ENCODE results near the gene PRKAR1B.

Gene PRKAR1B

GRCh38 chr7:676972-677385 is 50.1 kb downstream of the PRKAR1B start:
- peaks cover 0 to 8% of the 10 kb centered on the region in 2 donors for H3K9me3 ChIP-seq (replicated peaks in 1 of 2; ENCODE audit: control insufficient read depth in 2 of 2, insufficient read depth in 1 of 2, low read depth in 1 of 2, low read length in 2 of 2)
- no peak overlapping the region for H3K9ac ChIP-seq (ENCODE audit: low read depth, low read length, poor library complexity)
- H4K91ac ChIP-seq (ENCODE audit: low read depth, low read length, poor library complexity): no peak overlapping the region
- H2AK5ac ChIP-seq (ENCODE audit: low read depth, low read length): no peak overlapping the region
- no peak overlapping the region for H2BK15ac ChIP-seq (ENCODE audit: low read length)
- H3K4me3 ChIP-seq (ENCODE audit: low read length in 2 of 2): peak overlapping the region in 1 of 2 donors; percentile 62
- no peak overlapping the region for H3K4me2 ChIP-seq (ENCODE audit: insufficient read depth, low read length, poor library complexity, severe bottlenecking)
- no peak overlapping the region for H2BK120ac ChIP-seq (ENCODE audit: low read depth, low read length)
- no peak overlapping the region for H3K4ac ChIP-seq (ENCODE audit: low read length)
- H2BK5ac ChIP-seq (ENCODE audit: low read length): no peak overlapping the region
- no peak overlapping the region for H4K8ac ChIP-seq (ENCODE audit: low read depth, low read length)
- no peaks in the 10 kb centered on the region for H3K4me1 ChIP-seq (ENCODE audit: control insufficient read depth in 2 of 2, insufficient read depth in 1 of 2, low read depth in 1 of 2, low read length in 2 of 2)
- H3K27ac ChIP-seq (replicated peaks; ENCODE audit: low read length): no peak overlapping the region
- H3K79me1 ChIP-seq (ENCODE audit: low read depth, low read length): peaks cover 3% of the 10 kb centered on the region
- peaks cover 0 to 15% of the 10 kb centered on the region in 2 donors for H3K36me3 ChIP-seq (replicated peaks in 1 of 2; ENCODE audit: control insufficient read depth in 2 of 2, insufficient read depth in 2 of 2, low read length in 2 of 2)
- DNase-seq (ENCODE audit: low spot score): no peak
- WGBS, 2 donors (ENCODE audit: extremely low coverage in 2 of 2, insufficient read length in 2 of 2, insufficient replicate concordance in 1 of 2): no CpG with 5 or more reads among the region's 23 CpGs
- no peak overlapping the region for H3K14ac ChIP-seq (ENCODE audit: low read length)
- no peak overlapping the region for H3K23ac ChIP-seq (ENCODE audit: low read depth, low read length, poor library complexity)
- H2BK12ac ChIP-seq (ENCODE audit: low read length): no peak overlapping the region
- H3K18ac ChIP-seq (ENCODE audit: low read length): no peak overlapping the region
- no peak overlapping the region for H2AFZ ChIP-seq (ENCODE audit: low read length)
- H3K27me3 ChIP-seq (ENCODE audit: control insufficient read depth in 3 of 3, insufficient read depth in 3 of 3, low read depth in 1 of 3, low read length in 3 of 3): no peaks in the 10 kb centered on the region

DNA sequence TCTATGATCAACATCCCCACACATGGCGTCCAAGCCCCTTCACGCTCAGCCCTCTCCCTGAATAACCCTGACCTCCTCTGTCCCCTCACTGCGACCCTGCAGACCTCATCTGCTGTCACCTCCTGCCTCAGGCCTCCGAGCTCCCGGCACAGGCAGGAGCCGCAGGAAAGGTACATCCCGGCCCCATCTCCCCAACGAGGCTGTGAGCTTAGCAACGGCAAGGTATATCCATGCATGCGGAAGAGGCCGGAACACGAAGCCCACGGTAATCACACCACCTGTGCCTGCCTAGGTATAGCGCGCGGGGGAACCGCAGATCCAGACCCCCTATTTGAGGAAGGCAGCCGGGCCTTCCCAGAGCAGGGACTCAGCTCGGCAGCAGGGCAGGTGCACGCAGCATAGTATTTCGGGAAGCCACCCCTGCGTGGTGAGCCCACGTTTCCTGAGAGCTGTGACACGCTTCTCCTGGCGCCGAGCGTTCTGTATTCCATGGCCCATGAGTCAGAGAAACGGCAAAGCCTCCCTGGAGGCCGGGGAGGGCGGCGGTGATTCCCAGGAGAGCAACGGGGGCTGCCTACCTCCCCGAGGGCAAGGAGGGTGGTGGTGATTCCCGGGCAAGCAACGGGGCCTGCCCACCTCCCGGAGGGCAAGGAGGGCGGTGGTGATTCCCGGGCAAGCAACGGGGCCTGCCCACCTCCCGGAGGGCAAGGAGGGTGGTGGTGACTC is 50.7 kb downstream of the PRKAR1B start:
- WGBS, 2 donors (ENCODE audit: extremely low coverage in 2 of 2, insufficient read length in 2 of 2, insufficient replicate concordance in 1 of 2): no CpG with 5 or more reads among the region's 40 CpGs
- Histone ChIP-seq H3K18ac (ENCODE audit: low read length) (no peak overlapping the region), H3K4me1 (ENCODE audit: control insufficient read depth in 2 of 2, insufficient read depth in 1 of 2, low read depth in 1 of 2, low read length in 2 of 2) (no peaks in the 10 kb centered on the region), H2BK5ac (ENCODE audit: low read length) (peak overlapping the region; percentile 82), H3K27ac (replicated peaks; ENCODE audit: low read length) (no peak overlapping the region), H2AK5ac (ENCODE audit: low read depth, low read length) (no peak overlapping the region), H3K4me2 (ENCODE audit: insufficient read depth, low read length, poor library complexity, severe bottlenecking) (no peak overlapping the region), H4K91ac (ENCODE audit: low read depth, low read length, poor library complexity) (no peak overlapping the region), H3K36me3 (replicated peaks in 1 of 2; ENCODE audit: control insufficient read depth in 2 of 2, insufficient read depth in 2 of 2, low read length in 2 of 2) (peaks cover 0 to 18% of the 10 kb centered on the region in 2 donors), H3K9me3 (replicated peaks in 1 of 2; ENCODE audit: control insufficient read depth in 2 of 2, insufficient read depth in 1 of 2, low read depth in 1 of 2, low read length in 2 of 2) (peaks cover 0 to 10% of the 10 kb centered on the region in 2 donors), H2BK120ac (ENCODE audit: low read depth, low read length) (no peak overlapping the region), H2BK12ac (ENCODE audit: low read length) (no peak overlapping the region), H4K8ac (ENCODE audit: low read depth, low read length) (peak overlapping the region; percentile 43), H2BK15ac (ENCODE audit: low read length) (no peak overlapping the region), H3K9ac (ENCODE audit: low read depth, low read length, poor library complexity) (no peak overlapping the region), H3K4me3 (ENCODE audit: low read length in 2 of 2) (no peak overlapping the region), H3K79me1 (ENCODE audit: low read depth, low read length) (peaks cover 6% of the 10 kb centered on the region), H3K4ac (ENCODE audit: low read length) (no peak overlapping the region), H2AFZ (ENCODE audit: low read length) (no peak overlapping the region), H3K14ac (ENCODE audit: low read length) (no peak overlapping the region), H3K27me3 (ENCODE audit: control insufficient read depth in 3 of 3, insufficient read depth in 3 of 3, low read depth in 1 of 3, low read length in 3 of 3) (no peaks in the 10 kb centered on the region), H3K23ac (ENCODE audit: low read depth, low read length, poor library complexity) (no peak overlapping the region)
- no peak for DNase-seq (ENCODE audit: low spot score)

DNA sequence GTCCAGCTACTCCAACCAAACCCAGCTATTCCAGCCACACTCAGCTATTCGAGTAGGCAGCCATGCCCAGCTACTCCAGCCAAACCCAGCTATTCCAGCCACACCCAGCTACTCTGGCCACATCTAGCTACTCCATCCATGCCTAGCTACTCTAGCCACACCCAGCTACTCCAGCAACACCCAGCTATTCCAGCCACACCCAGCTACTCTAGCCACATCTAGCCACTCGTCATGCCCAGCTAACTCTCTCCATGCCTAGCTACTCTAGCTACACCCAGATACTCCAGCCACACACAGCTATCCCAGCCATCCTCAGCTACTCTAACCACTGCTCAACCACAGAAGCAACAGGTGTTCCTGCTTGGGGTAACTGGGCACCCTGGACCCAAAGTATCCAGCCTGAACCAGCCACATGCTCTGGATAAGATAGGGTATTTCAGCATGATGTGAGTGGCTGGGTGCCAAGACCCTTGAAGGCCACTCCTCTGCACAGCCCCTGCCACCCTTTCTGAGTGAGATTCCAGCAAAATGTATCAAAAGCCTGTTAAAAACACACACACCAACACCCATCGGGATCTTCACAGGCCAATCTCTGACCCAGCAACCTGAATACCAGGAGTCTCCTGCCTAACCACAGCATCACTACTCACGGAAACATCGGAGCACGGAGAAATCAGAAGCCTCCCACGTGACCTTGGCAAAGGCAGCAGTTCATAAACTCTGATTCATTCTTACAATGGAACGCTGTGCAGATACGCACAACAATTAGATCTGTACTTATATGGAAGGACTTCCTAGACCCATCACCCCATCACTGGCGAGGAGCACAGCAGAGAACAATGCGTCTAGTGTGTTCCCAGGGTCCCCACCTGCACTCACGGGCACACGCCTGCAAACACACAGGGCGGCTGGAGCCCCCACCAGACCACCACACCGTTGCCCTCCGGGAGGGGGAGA is 52.3 kb downstream of the PRKAR1B start:
- Histone ChIP-seq H3K9me3 (replicated peaks in 1 of 2; ENCODE audit: control insufficient read depth in 2 of 2, insufficient read depth in 1 of 2, low read depth in 1 of 2, low read length in 2 of 2) (peaks cover 0 to 5% of the 10 kb centered on the region in 2 donors), H3K27me3 (ENCODE audit: control insufficient read depth in 3 of 3, insufficient read depth in 3 of 3, low read depth in 1 of 3, low read length in 3 of 3) (no peaks in the 10 kb centered on the region), H2BK15ac (ENCODE audit: low read length) (no peak overlapping the region), H3K4me3 (ENCODE audit: low read length in 2 of 2) (no peak overlapping the region), H3K4me1 (ENCODE audit: control insufficient read depth in 2 of 2, insufficient read depth in 1 of 2, low read depth in 1 of 2, low read length in 2 of 2) (no peaks in the 10 kb centered on the region), H4K91ac (ENCODE audit: low read depth, low read length, poor library complexity) (no peak overlapping the region), H3K4me2 (ENCODE audit: insufficient read depth, low read length, poor library complexity, severe bottlenecking) (no peak overlapping the region), H3K14ac (ENCODE audit: low read length) (peak overlapping the region; percentile 25), H3K4ac (ENCODE audit: low read length) (no peak overlapping the region), H3K9ac (ENCODE audit: low read depth, low read length, poor library complexity) (no peak overlapping the region), H2AK5ac (ENCODE audit: low read depth, low read length) (no peak overlapping the region), H4K8ac (ENCODE audit: low read depth, low read length) (no peak overlapping the region), H3K23ac (ENCODE audit: low read depth, low read length, poor library complexity) (peak overlapping the region; percentile 3), H3K27ac (replicated peaks; ENCODE audit: low read length) (no peak overlapping the region), H3K18ac (ENCODE audit: low read length) (no peak overlapping the region), H3K36me3 (replicated peaks in 1 of 2; ENCODE audit: control insufficient read depth in 2 of 2, insufficient read depth in 2 of 2, low read length in 2 of 2) (peaks cover 0 to 16% of the 10 kb centered on the region in 2 donors), H3K79me1 (ENCODE audit: low read depth, low read length) (peaks cover 8% of the 10 kb centered on the region), H2BK5ac (ENCODE audit: low read length) (no peak overlapping the region), H2BK12ac (ENCODE audit: low read length) (no peak overlapping the region), H2BK120ac (ENCODE audit: low read depth, low read length) (no peak overlapping the region), H2AFZ (ENCODE audit: low read length) (no peak overlapping the region)
- DNase-seq (ENCODE audit: low spot score): no peak
- no CpG with 5 or more reads among the region's 16 CpGs for WGBS, 2 donors (ENCODE audit: extremely low coverage in 2 of 2, insufficient read length in 2 of 2, insufficient replicate concordance in 1 of 2)

Measured in neuronal stem cell (in vitro differentiated cells).